HG03354 (cell line): ENCODE measurements around the gene BCL2.

ENCODE experiments used
- ATAC-seq: cut with Tn5 transposase; IDR thresholded peaks from one replicate; pipeline ENCODE4 v1.9.1; 2021; ENCODE audit warnings: mild to moderate bottlenecking; ENCODE audit not compliant: unreplicated experiment, poor library complexity, severe bottlenecking

BCL2 gene

GRCh38 chr18:63083555-63083954 lies 236.0 kb downstream of the BCL2 start:
- ATAC-seq = no peak

GRCh38 chr18:63083020-63083531 lies 236.5 kb downstream of the BCL2 start:
- ATAC-seq = no peak

- no peak for ATAC-seq
These were observed 237.1 kb downstream of the BCL2 start for GRCh38 chr18:63082366-63083019.

- ATAC-seq = peak; percentile 64
These were observed 240.5 kb downstream of the BCL2 start for GRCh38 chr18:63079114-63079513.

GRCh38 chr18:63078471-63078870 lies 241.1 kb downstream of the BCL2 start:
- ATAC-seq = peak; percentile 87

GRCh38 chr18:63074981-63075404 lies 244.6 kb downstream of the BCL2 start:
- ATAC-seq = peak; percentile 44

GRCh38 chr18:63073481-63073880 lies 246.1 kb downstream of the BCL2 start:
- ATAC-seq = peak; percentile 54
